Central memory CD4-positive, alpha-beta T cell (primary cell): Measurements from ENCODE around the gene TBC1D22A.

Source experiments
- DNase-seq: peaks from one replicate; pipeline ENCODE4 v3.0.0; 2022

Gene TBC1D22A

DNA sequence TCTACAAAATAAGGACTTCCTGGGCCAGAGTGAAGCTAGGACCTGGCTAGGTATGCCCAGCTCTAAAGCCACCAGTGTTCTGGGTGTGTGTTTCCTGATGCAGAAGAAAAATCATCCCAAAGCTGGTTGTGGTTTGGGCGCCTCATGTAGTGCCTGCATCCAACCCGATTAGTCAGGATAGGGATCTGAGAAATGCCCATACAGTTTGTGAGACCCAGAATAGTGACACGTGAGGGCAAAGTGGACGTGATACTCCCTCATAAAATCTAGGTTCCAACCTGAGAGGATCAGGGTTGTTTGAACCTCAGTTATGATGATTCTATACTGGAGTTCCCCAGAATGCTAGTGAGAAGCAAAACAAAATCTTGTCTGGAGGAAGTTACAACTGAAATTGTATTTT lies 238.4 kb downstream of the TBC1D22A start:
- DNase-seq = no peak

DNA sequence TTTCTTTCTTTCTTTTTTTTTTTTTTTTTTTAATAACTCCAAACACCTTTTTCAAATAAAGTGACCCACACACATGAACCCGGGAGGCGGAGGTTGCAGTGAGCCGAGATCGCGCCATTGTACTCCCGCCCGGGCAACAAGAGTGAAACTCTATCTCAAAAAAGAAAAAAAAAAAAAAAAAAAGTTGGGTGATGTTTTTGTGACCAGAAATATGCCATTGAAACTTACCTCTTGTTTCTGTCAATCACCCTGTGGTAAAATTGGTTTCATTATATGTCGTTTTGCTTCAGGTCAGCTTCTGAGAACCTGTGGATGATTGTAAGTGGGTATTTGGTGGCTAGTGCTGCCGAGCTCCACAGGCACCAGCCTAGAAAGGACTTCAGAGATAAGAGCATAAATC lies 238.8 kb downstream of the TBC1D22A start:
- no peak for DNase-seq

DNA sequence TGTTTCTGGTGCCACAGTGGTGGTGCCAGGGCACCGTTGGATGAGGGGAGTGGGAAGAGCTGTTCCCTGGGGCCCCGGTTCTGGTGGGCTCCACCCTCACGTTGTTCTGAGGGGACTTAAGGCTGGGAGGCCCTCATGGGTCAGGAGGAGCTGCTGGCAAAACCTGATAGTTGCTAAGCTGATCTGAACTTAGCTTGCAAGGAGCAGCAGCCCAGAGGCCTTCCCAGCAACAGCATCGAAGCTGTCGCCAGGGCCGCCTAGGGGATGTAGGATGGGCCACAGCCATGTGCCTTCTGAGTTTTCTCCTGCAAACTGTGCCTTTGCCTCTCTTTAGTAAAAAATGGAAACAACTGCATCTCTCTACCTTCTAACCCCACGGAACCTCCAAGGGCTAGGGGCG lies 240.2 kb downstream of the TBC1D22A start:
- DNase-seq = no peak

DNA sequence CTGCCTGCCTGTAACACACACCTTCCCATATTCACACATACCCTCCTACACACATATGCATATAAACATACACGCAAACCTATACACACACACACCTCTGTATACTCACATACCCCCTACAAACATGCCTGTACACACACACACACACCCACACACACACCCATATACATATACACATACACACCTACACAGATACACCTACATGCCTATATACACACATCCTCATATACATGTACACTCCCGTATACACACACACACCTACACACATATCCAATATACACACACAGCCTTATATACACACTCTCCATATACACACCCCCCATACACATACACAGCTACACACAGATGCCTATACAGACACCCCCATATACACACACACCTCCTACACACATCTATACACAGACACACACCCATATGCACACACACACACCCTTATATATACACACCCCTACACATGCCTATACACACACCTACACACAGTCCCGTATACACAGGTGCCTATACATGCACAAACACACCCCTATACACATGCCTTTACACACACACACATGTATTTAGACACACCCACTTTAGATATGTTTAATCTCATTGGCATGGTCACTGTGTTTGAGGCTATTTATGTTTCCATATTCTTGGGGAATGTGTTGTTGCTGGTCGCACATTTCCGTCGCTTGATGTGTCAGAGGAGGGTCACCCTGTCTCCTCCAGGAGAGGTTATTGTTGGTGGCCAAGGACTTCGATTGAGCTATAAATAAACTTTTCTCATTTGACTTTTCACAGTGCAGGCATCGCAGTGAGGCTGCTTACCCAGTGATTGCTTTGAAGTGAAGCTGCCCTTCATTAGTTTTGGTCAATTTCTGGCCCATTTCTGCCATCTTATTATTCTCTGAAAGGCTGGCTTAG lies 243.3 kb downstream of the TBC1D22A start:
- no peak for DNase-seq

DNA sequence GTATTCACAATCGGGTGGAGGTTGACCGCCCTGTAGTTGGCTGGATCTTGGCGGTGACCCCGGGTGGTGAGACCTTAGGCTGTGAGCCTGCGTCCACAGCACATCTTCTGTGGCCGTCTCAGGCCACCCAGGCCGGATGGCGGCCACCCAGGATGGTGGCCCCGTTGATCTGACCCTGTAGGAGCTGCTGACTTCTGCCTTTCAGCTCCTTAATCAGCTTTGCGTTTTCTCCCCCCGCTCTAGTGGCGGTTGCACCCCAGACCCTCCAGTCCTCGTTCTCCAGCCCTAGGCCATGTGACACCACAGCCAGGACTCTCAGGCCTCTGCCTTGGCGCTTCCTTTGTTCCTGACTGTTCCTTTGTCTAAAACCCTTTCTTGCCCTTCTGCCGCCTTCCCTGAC lies 244.0 kb downstream of the TBC1D22A start:
- no peak for DNase-seq

DNA sequence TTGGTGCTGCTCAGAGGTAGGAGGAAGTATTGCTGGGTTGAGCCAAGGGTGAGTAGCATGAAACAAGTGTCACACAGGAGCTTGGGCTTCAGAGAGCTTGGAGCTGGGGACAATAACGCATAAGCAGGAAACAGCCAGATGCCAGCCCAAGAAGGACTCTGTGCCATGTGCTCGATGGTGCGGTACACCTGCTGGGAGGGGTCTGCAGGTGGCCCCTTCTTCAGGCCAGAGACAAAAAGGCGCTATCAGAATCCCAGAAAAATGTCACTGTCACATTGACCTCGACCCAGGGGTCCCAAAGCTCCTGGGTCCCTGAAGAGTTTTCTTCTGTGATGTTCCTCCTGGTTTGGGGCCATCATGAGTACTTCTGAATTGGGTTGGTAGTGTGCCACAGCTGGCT lies 244.4 kb downstream of the TBC1D22A start:
- no peak for DNase-seq

DNA sequence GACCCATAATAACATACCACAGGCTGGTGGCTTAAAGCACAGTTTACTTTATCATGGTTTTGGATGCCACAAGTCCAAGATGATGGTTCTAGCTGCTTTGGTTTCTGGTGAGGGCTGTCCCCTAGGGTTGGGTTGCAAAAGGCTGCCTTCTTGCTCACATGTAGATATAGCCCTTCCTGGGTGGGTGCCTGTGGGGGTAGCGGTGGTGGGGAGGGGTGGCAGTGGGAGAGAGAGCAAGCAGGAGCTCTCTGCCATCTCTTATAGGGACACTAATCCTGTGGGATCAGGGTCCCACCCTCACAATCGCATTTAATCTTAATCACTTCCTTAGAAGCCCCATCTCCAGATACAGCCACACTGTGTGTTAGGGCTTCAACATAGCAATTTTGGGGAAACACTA lies 245.0 kb downstream of the TBC1D22A start:
- DNase-seq = no peak

DNA sequence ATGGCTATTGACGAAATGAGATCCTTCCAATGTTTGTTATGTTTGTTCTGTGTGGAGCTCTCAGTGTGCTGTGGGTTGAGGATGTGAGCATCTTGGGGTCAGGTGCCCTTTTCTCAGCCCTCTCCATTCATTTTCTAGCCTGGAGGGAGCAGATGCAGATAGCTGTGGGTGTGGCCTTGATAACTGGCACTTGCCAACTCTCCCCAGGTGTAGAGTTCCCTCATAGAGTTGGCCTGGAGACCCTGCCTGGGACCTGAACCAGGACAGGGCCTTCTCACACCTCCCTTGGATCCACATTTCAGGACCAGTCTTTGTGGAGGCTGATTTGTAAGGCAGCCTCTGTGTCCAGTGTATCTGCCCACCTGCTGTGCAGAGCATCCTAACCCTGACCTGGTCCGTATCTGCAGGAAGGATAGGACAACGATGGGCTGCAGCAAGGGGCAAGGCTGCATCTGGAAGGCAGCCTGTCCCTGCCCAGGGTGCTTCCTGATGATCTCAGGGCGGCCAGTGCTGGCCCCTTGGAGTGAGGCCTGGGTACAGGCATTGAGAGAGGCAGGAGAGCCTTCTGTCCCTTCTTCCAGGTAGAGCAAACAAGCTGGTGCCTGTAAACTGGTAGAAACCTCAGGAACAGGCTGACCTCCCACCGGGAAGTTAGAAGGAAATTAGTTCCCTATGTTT lies 245.9 kb downstream of the TBC1D22A start:
- no peak for DNase-seq

DNA sequence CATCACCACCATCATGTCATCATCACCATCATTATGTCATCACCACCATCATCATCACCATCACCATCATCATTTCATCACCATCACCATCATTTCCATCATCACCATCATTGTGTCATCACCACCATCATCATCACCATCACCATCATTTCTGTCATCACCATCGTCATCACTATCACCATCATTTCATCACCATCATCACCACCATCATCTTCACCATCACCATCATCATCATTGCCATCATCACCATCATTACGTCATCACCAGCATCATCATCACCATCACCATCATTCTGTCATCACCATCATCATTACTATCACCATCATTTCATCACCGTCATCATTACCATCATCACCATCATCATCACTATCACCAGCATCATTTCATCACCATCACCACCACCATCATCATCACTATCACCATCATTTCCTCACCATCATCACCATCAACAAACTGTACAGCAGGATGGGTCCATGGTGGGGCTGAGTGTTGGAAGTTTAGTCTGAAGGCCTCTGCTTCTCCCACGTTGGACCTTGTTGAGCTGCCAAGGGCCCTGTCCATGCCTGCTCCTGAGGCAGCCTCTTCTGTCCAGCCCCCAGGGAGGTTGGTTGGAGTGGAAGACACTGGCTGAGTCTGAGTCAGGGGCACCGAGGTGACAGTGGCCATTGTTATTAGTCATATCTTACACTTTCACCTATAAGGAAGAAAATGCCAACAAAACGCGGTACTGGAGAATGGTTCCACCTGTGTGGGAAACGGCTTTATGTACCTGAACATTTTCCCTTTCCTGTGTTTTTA lies 247.1 kb downstream of the TBC1D22A start:
- no peak for DNase-seq

DNA sequence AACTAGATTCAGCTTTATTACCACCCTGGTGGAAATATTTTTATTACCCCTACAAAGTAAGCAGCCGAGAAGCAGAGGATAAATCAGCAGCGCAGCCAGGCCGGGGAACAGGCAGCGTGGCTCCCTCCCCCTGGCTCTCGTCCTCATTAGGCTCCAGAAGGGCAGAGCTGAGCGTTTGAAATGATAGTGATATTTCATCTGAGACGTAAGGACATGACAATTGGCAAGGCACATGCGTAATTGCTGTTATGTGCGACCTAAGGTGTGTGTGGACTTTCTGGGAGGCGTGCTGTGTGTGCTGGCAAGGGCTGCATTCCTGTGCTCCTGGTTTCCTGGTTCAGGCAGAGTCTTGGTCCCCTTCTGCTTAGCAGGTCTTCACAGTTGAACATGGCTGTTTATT lies 247.8 kb downstream of the TBC1D22A start:
- DNase-seq = no peak

DNA sequence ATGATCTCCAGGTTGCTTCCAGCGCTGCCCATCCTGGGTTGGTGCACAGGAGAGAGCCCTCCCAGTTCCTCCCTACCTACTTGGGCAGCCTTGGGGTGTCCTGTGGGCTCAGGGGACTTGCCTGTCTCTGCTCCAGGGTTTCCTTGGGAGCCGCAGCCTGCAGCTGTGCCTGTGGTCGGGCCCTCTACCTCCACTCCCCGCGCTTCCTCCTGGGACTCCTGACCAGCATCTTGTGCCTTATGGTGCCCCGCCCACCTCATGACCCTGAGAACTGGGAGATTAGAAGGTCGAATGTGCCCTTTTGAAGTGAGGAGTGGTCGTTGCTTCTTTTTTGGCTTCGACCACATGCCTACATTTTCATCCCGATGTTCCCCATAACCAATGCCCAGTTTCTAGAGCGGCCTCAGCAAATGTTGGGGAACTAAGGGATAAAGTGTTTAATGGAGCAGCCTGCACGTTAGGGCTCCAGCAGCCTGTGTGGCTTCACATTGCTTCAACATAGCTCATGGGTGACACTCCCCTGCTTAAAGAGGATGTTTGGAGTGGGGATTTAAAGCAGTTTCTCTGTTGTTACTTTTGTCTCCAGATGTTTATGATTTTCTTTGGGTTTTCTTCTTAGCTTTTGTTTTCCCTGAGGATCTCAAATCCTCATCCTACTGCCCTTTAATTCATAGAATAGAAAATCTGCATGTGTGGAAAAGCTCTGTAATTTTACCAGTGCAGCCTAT lies 248.8 kb downstream of the TBC1D22A start:
- no peak for DNase-seq

DNA sequence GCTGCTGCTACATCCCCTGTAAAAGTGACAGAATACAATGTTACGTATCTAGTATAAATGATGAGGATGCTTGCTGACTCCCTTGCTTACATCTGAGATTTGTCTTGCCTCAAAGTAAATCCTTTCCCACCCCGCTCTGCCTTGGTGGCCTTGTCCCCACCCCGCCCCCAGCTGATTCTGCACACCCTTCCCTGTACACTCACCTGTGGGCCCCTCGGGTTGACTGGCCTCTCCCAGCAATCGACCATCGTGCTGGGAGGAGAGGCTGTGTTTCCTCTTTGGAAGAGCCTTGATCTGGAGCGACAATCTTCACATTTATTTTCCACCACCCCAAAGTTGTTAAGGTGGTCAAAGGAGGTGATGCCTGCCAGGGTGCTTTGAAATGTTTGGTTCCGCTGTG lies 249.4 kb downstream of the TBC1D22A start:
- DNase-seq = no peak

DNA sequence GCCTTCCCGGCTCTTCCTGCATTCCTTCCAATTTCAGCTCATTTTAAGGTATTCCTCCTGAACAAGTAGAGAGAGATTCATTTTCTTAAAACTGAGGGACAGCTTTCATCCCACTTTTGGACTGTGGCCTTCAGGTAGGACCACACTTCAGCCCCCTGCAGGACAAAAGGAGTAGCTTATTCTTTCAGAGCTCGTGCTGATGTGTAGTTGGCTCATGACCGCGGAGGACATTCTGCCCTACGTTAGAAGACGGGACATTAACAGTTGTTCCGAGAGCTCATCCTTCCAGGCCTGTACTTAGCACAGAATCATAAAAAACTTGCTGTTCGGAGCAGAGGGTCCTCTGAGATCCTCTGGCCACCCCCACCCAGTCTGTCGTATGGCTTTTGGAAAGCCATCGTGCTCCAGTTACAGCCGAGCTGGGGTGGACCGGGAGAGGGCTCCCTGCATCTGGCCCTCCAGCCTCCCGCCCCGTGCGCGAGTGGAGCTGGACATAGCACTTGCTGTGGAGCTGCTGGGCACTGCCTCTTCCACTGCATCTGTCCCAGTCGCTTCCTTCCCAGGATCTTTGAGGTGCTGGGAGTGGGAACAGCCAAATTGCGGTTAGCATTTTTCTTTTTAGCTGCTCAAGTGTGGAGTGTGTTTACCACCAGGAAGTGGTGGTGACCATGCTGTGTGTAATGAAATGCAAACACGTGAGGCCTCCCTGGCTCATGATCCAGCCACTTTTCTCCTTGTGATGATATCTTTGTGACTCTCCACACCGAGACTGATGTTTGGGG lies 250.3 kb downstream of the TBC1D22A start:
- no peak for DNase-seq

DNA sequence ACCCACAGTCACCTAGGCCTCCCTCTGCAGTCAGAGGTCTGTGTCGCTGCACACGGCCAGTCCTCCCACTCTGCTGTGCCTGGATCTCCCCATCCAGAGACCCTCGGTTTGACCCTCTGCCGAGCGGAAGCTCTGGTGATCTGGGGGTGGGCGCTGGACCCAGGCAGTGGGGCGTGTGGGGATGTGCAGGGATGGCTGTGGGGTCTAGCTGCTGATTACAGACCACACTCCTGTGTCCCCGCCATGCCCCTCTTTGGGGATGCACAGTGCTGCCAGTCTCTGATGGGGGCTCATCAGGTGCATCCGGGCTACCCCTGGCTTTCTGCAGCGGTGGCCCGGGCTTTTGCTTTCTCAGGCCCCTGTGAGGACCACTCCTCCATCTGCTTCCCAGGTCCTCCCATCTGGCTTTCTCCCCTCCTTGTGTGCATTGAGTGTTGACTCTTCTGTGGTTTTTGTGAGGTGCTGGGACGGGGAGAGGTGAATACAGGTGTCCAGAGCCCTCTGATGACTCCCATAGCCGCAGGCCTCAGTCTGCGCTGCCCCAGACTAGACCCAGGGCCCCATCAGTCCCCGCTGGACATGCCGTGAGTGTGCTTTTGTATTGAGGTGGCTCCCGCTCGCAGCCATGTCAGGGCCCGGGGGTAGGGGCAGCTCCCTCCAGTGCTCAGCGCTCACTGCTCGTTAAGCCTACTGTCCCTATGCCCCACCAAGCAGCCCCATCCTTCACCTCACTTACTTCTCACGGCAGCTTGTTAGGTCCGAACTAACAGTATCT lies 251.6 kb downstream of the TBC1D22A start:
- no peak for DNase-seq

DNA sequence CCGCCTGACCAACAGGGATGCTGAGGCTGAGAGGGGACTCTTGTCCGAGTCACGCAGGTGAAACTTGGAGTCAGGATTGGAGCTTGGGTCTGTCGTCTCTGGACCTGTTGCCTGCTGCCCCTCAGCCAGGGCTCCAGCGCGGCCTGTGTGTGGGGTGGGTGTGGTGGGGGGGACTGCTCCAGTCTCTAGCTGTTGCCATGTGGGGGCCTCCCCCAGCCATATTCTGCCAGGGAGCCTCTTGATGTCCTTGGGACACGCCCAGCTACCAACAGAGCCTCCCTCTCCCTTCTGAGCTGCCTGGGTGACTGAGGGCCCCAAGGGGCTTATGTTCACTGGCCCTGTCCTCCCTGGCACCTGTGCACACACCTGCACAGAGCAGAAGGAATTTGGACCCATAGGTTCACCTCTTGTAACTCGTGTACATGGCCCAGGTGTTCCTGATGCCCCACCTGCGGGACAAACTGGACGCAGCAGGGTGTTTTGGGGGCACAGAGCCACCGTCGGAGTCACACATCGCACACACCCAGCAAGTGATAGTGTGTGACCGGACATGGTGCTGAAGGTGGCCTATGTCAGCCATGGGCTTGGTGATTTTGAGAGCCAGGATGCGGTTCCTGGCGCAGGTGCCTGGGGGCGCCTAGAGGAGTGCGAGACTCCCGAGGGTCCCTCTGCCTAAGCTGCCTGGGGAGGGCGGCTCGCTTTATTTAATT lies 252.3 kb downstream of the TBC1D22A start:
- DNase-seq = no peak

DNA sequence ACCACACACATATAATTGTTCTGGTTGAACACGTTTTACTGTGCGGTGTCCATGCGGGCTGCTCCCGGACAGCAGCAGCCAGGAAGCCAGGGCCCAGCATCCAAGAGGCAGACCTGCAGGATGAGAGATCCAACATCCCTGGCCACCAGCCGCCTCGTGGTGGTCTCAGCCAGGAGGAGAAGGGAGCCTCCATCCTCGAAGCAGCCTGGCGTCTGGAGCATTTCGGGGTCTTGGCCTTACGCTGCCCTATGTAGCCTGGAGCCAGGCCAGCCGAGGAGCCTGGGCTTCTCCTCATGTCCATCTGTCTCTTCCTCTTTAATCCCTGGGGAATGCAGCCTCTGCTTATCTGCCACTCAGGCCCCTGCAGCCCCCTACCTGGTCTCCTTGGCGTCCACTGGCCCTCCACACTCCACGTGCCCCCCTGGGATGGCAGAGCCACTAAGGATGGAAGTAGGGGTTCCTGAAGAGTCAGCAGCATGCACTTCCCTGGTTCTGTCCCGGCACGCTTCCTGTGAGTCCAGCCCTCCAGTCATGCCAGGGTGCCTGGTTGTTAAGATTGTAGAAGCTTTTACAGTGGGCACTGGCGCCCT lies 253.2 kb downstream of the TBC1D22A start:
- no peak for DNase-seq

DNA sequence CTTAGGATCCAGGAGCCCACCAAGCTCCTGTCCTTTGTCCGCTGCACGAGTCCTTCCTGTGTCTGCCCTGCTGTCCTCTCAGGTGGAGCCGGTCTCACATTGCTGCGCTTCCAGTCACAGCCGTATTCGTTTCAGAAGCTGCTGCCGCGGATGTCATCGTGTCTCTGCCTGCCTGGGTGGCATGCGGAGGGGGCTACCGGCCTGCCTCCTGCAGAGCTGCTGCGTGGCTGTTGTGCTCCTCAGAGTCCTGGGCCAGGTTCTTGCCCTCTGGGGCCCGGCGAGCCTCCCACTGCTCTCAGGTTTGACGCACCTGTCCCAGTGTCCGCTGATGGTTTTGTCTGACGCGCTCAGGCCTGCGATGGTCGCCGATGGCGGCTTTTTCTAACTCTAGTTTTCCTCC lies 254.2 kb downstream of the TBC1D22A start:
- no peak for DNase-seq

DNA sequence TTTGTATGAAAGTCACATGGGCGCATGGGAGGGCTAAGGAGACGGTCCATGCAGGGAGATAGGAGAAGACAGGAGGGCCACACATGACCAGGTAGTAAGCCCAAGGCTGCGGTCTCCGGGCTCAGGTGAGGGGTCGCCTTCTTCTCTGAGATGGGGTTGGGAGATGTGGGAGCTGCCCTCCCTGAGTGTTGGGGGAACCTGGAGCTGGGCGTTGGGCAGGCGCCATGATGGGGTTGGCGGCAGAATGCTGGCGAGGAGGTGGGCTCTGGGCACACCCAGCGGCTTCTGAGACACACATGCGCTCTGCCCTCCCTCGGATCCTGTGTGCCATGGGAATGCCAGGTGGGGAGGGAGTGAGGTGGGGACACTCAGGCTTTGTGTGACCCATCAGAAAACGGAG lies 254.8 kb downstream of the TBC1D22A start:
- DNase-seq = no peak

DNA sequence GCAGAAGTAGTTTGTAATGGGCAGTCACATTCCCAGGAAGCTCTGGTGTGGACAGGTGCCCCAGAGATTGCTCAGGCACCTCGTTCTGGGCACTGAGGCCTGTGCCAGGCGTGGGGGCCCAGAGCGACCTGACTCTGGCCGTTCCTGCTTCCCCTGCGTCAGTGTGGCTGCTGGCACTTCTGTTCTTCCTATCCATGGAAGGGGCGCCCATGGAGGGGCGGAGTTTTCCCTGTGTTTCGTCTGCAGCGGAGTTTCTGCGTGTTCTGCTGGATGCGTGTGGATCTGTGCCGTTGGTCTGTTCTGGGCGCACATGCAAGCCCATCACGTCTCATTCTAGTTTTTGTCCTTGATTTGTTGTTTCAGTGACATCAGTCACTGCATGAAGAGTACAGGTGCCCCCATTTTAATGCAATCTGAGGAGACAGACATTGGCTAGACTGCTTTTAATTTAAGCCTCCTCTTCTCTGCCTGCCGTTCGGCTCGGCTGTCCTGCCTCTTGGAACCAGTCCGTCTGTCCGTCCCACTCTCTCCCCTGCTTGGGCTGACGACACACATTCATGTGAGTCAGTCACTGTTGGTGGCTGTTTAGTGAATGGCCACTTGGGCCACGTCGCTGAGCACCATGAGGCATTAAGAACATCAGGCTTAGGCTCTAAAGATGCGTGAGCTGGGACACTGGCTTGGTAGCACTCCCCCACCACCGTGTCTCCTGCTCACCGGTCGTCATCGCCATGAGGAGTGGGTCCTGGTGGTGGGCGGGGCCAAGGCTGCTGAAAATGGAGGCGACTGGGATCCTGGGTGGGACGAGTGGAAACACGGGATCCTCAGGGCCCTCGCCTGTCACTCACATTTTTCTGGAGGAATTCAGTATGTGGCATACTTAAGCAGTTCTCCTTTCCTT lies 255.8 kb downstream of the TBC1D22A start:
- no peak for DNase-seq
